Ammon's horn (tissue), 1 donor: ENCODE results near the gene CFAP74.

Experiments used
- DNase-seq: peaks from one replicate; pipeline ENCODE4 v3.0.0-alpha.2; 2016; ENCODE audit warnings: low spot score

Gene CFAP74

DNA sequence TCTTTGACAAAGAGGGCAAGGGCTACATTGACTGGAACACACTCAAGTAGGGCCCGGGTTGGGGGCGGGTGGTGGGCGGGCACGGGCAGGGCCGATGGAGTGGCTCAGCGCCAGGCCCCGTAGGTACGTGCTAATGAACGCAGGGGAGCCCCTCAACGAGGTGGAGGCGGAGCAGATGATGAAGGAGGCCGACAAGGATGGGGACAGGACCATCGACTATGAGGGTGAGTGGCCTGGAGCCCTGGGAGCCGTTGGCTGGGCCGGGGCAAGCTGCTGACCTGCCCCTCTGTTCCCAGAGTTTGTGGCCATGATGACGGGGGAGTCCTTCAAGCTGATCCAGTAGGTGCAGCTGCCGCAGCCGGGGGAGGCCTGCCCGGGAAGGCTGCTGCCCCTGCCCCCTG, 86.7 kb downstream of the CFAP74 start:
- DNase-seq: no peak

DNA sequence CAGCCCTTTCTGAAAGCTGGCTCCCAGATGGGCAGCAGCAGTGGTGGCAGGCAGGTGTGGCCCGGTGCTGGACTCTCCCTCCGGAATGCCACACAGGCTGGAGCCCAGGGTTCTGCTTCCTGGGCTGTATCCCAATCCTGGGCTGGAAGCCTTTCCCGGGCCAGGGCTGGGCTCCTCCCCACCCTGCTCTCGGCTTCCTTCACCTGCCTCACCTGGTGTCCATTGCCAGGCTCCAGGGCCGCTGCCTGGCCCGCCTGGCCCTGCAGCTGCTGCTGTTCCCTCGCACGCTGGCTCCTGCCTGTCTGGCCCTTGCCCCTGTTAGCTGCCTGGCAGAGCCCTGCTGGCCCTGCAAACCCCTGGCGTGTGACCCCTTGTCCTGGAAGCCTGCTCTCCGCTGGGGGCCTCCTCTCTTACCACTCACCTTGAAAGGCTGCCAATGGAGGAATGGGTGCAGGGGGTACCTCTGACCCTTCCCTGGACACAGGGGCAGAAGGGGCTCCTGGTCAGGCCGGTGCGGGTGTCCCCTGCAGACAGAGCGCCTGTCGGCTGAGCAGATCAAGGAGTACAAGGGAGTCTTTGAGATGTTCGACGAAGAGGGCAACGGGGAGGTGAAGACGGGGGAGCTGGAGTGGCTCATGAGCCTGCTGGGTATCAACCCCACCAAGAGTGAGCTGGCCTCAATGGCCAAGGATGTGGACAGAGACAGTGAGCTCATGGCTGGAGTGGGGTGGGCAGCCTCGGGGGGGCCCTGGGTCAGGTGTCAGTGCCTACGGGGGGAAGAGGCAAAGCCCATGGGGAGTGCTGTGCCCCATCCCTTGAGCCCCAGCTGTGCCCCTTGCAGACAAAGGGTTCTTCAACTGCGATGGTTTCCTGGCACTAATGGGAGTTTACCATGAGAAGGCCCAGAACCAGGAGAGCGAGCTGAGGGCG, 87.4 kb downstream of the CFAP74 start:
- no peak for DNase-seq

DNA sequence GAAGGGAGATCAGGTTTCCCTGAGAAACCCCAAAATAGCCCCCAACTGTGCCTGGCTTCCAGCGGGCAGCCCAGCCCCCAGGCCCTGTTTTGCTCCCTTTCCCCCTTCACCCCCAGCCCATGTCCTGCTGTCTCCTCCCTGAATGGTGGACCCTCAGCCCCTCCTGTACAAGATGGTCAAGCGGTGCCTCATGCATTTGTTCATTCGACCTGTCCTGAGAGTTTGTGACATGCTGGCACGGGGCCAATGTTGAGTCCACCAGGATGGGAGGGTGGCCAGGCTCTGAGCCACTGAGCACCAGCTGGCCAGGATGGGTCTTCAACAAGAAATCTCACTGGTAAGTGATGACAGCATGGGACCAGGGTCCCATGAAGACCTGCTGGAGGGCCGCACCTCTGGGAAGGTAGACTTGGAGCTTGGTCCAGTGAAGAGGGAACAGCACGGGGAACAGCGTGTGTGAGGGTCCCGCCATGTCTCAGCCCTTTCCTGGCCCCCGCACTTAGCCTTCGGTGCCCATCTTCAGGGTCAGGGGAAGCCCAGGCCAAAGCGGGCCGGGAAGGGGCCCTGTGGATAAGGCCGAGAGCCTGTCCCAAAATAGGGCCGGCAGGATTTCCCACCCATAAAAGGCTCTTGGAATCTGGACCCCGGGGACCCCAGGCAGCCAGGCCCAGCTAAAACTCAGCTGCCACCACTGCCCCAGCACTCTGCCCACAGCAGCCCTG, 88.5 kb downstream of the CFAP74 start, which contains the start of gene CALML6:
Gene CALML6 (plus strand): TSS at position 290 of the 722 bp plus-strand sequence. CDS start 21 bp downstream, at position 311.
- DNase-seq: no peak

DNA sequence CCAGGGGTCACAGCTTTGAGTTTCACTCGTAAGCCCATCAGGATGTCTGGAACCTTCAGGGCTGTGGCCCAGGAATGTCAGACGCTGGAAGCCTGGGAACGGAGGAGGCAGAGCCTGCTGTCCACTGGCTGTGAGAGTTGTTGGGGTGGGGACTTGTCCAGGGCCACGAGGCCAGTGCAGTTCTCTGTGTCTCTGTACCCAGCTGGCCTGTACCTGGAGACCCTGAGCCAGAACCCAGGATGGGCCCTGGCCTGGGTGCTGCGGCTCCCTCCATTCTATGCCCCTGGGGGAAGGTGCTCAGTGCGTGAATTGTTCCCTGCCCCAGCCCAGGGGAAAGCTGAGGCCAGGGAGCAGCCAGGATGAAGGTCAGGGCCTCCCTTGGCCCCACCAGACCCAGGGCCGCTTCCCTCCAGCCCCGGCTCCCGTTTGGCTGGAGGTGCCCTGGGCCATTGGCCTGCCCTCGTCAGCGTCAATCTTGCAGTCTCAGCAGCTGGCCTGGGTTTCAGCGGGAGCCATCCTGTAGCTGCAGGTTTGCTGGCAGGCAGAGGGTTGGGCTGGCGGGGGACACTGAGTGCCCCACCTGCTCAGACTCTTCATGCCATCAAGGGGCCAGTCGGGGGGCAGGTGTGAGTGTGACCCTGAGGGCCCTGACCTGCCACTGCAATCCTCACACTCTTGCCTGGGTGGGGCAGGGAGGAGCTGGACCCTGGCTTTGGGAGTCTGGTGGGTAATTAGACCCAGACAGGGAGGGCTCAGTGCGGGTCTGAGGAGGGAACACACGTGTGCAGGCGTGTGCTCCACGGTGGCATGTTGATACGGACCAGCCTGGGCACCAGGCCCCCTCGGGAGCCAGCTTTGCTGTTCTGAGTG, 89.2 kb downstream of the CFAP74 start:
- DNase-seq: no peak

DNA sequence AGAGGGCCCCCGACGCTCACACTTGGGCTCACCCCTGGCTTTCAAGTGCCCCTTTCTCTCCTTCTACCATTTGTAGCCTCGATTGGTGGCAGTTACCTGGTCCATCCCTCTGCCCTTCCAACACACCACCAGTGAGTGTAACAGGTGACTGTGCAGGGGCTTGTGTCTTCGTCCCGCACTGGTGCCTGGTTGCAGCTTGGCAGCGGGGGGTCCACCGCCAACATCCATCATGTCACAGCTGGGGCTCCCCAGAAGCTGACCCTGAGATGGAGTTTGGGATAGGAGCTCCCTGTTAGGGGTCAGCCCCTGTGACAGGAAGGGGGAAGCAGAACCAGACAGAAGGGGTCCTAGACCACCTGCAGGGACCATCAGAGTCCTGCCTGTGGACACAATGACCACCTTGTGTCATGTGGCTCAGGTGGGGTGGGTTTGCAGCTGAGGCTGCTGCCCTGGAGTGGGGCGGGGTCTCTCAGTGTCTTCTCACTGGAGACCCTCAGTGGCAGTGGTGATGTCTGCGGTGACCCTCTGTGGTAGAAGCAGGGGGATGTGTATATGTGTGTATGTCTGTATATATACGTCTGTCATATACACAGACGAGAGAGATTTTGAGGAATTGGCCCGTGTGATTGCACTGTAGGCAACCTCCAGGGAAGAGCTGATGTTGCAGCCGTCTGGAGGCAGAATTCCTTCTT, 92.1 kb downstream of the CFAP74 start:
- DNase-seq: no peak

DNA sequence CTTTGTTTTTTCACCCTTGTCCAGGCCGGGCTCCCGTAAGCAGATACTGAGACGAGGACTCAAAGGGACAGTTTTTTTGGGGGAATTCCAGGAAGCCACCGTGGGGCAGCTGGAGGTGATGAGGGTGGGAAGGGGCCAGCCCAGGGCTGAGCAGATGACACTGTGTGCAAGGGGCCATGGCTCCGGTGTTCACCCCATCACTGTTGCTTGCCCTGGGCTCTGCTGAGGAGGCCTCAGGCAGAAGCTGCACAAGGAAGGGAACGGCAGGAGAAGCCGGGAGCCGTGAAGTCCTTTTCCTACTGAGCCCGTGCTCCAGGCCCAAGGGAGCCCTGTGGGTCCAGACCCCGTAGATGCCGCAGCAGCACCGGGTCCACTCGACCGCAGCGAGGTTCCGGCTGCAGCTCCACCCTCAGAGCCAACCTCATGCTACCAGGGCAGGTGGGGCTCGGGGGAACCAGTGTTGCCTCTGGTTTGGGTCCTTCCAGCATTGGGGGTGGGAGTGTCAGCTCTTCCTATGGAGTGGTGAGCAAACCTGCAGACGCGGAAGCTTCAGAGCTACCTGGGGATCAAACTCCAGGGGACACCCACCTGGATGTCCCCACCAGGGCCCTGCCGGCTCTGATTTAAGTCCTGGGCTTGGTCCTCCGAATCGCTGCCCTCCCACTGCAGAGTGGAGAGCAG, 92.8 kb downstream of the CFAP74 start:
- DNase-seq: no peak

DNA sequence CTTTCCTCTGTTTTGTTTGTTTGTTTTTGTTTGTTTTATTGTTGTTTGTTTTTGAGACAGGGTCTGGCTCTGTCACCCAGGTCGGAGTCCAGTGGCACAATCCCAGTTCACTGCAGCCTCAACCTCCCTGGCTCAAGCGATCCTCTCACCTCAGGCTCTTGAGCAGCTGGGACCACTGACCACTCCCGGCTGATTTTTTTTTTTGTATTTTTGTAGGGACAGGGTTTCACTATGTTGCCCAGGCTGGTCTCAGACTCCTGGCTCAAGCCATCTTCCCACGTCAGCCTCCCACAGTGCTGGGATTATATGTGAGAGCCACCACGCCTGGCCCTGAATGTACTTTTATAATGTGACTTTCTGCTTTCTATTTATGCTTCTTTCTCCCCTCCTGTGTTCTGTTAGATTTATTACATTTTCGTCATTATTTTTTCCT, 93.5 kb downstream of the CFAP74 start:
- no peak for DNase-seq

DNA sequence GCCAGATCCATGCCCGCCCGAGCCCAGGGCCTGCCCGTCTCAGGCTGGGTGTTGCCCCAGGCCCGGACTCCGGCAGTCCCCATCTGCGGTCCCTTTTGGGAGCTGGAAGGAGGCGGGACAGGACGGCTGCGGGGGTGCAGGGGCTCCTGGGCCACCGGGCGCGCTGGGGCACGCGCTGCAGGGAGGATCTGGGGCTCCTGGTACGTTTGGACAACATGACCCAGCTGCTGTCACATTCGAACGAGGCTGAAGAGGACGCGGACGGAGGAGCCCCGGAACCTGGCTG, 95.1 kb downstream of the CFAP74 start:
- no peak for DNase-seq

DNA sequence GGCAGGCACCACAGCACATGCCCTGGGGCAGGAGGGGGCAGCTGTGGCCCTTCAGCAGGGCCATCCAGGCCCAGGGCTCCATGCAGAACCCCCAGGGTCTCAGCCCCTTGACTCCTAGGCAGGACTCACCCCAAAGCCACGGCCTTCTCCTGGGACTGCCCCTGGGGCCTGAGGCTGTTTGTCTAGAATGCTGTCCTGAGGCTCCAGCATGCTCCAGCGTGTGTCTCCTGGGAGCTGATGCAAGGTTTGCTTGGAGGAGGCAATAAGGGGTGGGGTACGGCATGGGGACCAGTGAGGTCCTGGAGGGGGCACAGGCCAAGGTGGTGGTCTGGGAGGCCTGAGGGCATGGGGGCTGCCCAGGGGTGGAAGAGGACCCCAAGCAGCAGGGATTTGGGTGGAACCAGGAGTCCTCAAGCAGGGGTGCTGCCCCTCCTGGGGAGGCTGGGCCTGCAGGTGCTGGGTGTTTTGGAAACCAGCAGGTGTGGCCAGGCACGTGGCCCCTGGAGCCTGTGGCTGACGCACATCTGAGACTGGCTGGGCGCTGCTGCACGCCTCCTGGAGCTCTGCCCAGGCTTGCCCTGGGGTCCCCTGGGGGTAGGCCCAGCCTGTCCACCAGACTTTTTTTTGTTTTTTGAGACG, 96.4 kb downstream of the CFAP74 start:
- DNase-seq: no peak

DNA sequence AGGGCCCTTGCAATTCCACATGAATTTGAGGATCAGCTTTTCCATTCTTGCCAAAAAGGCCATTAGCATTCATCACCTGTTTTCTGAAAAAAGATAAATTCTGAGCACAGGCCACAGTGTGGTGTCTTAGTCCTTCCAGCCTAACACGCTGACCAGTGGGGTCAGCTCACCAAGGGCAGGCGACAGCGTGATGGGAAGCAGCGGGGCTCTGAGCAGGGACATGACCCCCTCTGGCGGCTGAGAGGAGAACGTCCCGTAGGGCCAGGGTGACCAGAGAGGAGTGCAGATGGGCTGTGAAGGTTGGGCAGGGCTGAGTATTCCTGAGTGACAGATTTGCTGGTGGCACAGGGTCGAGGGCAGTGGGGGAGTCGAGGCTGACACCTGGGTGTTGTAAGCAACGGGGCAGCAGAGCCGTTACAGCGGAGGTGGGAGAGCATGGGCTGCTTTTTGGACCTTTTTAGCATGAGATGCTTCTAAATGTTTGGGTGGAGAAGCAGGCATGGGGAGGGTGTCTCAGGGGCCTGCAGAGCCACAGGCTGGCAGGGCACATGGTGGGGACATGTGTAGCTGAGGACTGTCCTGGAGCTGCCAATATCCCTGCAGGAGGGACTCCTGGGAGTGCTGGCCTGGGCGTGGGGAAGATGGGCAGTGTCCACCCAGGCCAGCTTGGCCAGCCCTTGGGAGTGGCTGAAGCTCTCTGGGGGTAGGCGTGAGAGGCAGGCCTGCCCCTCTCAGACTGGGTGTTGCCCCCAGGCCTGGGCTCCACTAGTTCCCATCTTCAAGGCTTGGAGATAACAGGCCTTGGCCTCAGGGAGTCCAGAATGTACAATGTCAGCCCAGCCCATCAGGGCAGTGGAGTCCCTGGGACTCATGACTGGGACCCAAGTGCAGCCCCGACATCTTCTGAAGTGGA, 97.1 kb downstream of the CFAP74 start:
- DNase-seq: peak; percentile 94

DNA sequence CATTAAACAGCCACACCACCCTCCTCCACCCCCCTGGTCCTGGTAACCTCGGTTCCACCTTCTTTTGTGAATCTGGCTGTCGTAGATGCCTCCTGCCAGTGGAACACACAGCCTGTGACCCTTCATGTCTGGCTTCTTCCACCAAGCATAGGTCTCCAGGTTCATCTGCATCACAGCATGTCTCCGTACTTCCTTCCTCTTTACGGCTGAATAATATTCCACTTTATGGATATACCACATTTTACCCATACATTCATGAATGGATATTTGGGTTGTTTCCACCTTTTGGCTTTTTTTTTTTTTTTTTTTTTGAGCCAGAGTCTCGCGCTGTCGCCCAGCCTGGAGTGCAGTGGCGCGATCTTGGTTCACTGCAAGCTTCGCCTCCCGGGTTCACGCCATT, 100.4 kb downstream of the CFAP74 start:
- DNase-seq: no peak

DNA sequence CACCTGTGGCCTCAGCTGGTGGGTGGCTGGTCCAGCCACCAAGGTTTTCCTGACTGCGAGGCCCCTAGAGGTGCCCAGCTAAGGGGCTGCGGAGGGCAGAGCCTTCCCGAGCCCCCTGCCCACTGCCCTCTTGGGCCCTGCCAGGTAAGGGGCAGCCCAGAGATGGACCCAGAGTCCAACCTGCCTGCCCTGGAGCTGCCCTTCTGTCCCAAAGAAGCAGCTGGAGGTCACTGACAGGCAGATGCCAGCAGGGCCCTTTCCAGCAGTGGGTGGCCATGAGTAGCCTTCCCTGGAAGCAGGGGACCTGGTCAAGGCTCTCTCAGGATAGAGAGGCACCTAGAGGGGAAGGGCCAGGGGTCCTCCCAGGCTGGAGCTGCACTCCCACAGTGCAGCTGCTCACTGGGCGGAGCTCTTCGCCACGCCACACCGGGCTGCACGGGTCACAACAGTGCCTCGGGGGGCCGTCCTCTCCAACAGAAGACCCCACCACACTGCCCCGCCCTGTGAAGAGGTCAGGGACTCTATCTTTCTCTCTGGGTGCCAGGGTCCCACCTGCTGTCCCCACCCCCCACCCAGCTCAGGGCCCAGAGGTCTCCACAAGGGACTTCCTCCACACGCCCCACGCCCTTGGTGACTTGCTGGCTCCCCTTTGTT, 101.8 kb downstream of the CFAP74 start:
- DNase-seq: no peak

DNA sequence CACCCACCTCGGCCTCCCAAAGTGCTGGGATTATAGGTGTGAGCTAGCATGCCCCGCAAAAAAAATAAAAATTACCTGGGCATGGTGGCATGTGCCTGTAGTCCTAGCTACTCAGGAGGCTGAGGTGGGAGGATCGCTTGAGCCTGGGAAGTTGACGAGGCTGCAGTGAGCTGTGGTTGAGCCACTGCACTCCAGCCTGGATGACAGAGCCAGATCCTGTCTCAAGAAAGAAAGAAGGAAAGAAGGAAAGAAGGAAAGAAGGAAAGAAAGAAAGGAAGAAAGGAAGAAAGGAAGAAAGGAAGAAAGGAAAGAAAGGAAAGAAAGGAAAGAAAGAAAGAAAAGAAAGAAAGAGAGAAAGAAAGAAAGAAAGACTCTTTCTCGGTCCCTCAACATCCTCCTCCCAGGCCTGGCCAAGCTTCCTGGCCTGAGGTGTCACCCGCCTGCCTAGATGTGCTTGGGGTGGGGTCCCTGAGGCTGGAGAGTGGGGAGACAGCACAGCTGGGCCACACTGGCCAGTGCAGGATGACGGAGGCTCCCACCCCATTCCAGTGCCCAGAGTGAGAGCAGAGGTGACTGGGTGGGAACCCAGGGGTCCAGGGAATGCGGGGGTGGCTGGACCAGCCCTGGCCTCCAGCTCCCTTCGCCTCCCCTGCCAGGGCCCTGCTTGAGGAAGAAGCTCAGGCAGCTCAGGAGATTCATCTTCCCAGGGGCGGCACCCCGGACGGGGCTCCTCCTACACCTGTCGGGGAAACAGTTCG, 102.5 kb downstream of the CFAP74 start:
- no peak for DNase-seq

DNA sequence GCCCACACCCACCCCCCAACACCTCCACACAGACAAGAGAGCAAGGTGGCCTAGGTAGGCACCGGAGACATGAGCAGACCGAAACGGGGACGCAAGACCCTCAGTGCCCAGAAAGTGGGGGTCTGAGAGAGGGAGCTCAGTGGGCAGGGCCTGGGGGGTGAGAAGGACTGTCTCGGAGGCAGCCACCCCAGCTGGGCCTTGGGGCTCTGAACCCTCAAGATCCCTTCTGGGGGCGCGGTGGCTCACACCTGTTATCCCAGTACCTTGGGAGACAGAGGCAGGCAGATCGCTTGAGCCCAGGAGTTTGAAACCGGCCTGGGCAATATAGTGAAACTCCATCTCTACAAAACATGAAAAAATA, 103.6 kb downstream of the CFAP74 start:
- DNase-seq: no peak

DNA sequence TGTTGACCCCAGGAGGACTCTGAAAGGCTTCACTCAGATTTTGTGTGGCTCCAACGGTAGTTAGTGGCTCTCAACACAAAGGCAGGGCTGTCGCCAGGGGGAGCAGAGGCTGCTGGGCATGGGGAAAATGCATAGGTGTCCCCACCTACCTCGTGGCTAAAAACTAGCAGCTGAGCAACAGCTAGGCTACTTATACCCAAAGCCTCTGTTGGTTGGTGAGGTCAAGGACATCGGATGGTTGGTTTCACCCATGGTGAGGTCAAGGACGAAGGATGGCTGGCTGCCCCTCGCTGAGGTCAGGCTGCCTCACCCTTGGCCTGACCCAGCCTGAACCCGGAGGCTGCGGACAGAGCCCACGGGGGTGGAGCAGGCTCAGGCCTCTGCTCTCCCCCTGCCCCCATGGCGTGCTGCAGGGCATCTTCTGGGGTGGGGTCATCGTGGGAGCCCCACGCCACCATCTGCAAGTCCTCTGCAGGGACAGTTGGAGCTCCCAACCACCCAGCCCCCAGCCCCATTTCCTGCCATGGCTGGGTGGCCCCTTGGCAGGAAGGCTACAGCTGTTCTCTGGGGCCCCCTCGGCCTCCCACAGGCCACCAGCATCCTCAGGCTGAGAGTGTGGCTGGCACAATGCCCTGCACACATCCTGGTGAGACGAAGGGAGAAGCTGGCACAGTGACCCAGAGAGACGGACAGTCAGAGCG, 104.2 kb downstream of the CFAP74 start:
- DNase-seq: no peak

DNA sequence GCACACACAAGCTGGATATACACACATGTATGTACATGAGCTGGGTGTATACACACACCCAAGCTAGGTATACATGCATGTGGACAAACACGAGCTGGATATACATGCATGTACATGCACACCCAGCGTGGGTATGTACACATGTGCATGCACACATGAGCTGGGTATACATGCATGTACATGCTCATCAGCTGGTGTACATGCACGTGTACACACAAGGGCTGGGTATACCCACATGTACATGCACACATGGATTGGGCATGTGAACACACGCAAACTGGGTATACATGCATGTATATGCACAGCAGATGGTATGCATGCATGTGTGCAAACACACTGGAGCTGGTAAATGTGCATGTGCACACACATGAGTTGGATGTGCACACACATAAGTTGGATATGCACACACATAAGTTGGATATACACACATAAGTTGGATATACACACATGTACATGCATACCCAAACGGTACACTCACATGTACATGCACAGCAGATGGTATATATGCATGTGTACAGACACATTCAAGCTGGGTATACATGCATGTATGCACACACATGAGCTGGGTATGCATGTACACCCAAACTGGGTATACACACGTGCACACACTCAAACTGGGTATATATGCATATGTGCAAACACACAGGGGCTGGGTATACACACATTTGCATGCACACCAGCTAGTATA, 105.2 kb downstream of the CFAP74 start:
- DNase-seq: no peak
